HUDEP-2 (cell line): ENCODE data around the gene FGF14.
A peak's percentile ranks its signal among the peaks of the same experiment; 100 is the strongest.

ENCODE experiments used
- DNase-seq, 76 experiments: peaks; one replicate each; lab custom pipeline; 2025; ENCODE audit not compliant: unreplicated experiment in 76 of 76; lab: John Stamatoyannopoulos, UW

The FGF14 gene

DNA sequence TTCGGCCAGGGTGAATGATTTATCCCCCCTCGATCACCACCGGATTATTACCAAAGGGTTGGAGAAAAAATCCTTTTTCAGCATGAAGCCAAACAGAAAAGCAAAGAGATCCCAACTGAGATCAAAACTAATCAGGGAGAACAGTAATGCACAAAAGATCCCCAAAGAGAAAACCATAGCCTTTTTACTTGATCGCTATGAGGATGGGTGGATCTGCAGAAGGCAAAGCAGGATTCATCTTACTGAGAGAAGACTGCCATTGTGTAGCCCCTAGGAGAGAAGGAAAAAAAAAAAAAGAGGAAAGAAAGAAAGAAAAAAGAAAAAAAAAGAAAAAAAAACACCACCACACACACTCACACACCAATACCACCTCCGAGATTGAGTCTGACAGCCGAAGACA, at the start of gene FGF14:
Gene FGF14 (minus strand): TSS at position 283 of the 400 bp plus-strand sequence.
- DNase-seq, result no peak

GRCh38 chr13:102443249-102443648, 41.4 kb upstream of the FGF14 start:
- DNase-seq, result no peak

DNA sequence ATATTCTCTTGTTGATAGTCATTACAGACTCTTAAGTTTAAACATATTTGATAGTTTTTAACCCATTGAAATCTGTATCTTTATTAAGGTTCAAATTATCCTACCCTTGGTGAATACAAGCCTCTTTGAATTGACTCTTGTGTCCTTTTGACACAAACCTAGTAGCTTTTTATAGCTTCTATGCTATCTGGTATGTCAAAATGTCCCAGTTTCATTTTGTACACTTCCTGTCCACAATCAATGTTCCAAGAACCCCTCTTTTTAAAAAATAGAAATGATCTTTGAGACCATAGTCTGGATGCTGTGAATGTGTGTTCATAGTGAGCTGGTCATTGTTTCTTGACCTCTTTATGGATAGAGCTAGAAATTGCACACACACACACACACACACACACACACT, 39.2 kb upstream of the FGF14 start:
- no peak for DNase-seq

GRCh38 chr13:102440259-102440936, 38.5 kb upstream of the FGF14 start:
- no peak for DNase-seq

GRCh38 chr13:102422690-102423089, 20.8 kb upstream of the FGF14 start:
- DNase-seq, result no peak

GRCh38 chr13:102405499-102406100, 3.8 kb upstream of the FGF14 start:
- DNase-seq, result peak in 12 of 76 experiments; percentile 1 to 28 (median 6)

DNA sequence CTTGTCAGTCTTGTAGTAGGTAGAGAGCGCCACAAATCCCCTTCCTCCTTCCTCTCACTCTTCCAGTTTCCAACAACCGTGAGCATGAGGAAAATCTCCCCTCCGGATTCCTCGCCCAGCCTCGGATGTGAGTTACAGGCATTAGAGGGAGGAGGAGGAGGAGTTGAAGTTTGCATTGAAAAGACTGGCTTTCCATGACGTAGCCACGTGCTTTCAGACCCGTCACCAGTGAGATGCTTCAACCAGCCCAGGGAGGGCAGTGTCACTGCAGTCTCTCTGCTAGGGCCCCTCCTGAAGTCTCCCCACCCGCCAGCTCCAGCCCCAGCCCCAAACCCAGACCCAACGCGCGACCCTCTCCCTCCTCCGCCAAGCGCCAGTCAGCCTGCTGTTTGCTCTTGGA, 442 bp upstream of the FGF14 start:
- peak in 13 of 76 experiments; percentile 1 to 36 (median 4) for DNase-seq

- DNase-seq, result no peak
Measured at GRCh38 chr13:102401265-102401664, 583 bp downstream of the FGF14 start.

GRCh38 chr13:102400675-102401145, 1.1 kb downstream of the FGF14 start:
- DNase-seq, result no peak

GRCh38 chr13:102399791-102400674, 1.8 kb downstream of the FGF14 start:
- DNase-seq, result peak in 21 of 76 experiments; percentile 2 to 39 (median 14)

GRCh38 chr13:102395939-102396338, 5.9 kb downstream of the FGF14 start:
- no peak for DNase-seq

GRCh38 chr13:102395174-102395573, 6.7 kb downstream of the FGF14 start:
- DNase-seq, result peak in 1 of 76 experiments; percentile 12

DNA sequence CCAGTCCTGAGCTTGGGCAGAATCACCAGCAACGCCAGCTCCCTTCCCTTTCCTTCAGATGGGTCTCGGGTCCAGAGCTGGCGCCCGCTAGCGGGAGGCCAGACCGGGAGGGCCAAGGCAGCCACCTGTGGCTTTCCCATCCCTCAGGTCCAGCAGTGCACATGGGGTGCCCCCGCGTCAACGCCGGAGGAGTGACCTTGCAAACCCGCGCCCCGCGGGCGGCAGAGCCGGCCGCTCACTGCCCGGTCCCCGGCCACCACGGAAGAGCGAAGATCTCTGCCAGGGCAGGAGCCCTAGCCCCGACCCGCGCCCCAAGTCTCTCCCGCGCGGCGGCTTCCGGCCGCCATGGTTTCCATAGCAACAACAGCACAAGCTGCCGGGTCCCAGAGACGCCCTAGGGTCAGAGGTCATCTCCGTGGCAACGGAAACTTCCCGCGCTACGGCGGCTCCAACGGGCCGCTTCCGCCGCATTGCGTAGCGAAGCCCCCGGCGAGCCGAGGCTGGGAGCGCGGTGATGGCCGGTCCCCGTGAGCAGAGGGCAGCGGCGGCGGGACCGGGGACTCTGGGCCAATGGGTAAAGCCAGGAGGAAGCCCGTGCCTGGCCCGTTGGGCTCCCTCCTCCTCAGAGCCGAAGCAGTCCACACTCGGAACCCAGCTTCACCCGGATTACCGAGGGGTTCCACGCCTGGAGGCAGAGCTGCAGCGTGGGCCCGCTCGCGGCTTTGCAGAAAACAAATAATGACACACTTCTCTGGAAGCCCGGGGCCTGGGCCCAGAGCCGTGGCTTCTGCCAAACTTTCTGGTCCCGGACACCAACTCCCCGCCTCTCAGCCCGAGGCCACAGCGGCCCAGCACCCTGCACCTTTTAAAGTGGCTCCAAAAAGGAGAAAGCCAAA, 7.4 kb downstream of the FGF14 start:
- DNase-seq, result peak; percentile 14 to 93 (median 88)

GRCh38 chr13:102392481-102393209, 9.2 kb downstream of the FGF14 start:
- DNase-seq, result peak in 1 of 76 experiments; percentile 9

- peak in 1 of 76 experiments; percentile 1 for DNase-seq
Measured at GRCh38 chr13:102386461-102386860, 15.4 kb downstream of the FGF14 start.

- DNase-seq, result no peak
Measured at GRCh38 chr13:102380012-102380411, 21.8 kb downstream of the FGF14 start.

GRCh38 chr13:102376318-102376717, 25.5 kb downstream of the FGF14 start:
- DNase-seq, result no peak

DNA sequence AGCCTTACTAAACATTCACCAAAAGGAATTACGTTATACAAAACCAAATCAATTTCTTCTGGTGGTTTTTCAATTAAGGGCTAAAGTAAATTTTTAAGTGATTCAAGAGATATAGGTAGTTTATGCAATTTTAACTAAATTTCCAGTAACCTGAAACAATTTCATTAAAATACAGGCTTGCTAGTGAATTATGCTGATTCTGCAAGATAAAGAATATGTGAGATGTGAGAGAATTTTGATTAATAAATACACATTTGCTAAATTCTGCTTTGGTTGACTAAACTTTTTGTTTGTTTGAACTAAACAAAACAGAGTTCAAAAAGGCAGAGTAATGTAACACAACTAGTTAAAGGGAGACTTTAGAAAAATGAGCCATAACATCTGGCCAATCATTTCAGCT, 27.1 kb downstream of the FGF14 start:
- DNase-seq, result no peak

DNA sequence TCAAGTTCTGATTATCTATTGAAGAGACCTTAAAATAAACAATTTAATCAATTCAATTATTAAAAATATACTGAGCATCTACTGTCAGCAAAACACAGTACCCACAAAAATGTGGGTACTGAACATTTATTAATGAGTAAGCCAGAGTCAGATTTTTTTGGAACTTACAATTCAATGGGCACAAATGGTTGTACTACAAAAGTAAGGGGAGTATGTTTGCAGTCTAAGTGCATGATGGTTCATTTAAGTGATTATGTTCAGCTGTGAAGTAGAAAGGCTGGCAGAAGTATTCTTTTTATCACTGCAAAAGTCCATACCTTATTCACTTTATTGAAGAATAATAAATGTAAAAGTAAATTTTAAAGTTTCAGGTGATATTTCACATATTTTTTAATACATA, 27.6 kb downstream of the FGF14 start:
- no peak for DNase-seq

DNA sequence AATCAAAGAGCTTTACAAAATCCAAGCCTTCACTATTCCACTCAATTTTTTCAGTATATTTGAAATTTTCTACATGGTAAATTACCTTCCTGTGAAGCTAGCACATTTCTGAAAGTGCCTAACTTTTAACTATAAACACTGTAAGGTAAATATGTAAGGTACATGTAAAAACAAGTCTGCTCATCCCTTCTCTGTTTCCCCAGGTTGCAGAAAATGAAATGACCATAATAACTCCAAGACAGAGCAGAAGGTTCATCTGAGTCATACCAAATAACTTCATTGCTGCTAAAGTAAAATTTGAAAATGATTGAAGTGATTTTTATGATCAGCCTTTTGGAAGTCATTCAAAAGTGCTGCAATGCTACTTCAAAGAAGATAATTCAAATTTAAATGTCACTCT, 28.6 kb downstream of the FGF14 start:
- no peak for DNase-seq
